ENCODE results near the gene ERBIN. TPM values are rescaled to one million over a fixed set of nuclear protein-coding genes. Genes with fewer than 3 reads are reported as not detected.

ERBIN gene
- total RNA-seq, 1 donor from 2014 or later = 38.0 TPM

DNA sequence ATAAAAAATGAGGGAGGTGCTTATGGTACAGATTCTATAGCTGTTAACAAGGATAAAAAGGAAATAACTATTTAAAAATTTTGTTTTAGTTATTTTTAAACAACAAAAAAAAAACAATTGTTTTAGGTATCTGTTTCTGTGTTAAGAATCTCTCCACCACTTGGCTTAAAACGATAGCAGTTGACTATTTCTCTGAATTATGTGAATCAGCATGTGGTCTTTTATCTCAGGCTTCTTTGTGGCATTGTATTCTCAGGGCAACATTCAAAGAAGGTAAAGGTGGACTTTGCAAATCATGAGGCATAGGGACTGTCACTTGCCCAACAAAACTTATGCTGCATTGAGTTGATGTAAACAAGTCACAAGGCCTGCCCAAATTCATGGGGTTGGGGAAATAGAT is 55.2 kb downstream of the ERBIN start:
- Histone ChIP-seq H3K27ac (replicated peaks) (no peak overlapping the region), H3K27me3 (ENCODE audit: low read depth) (no peaks in the 10 kb centered on the region), H3K4me1 (peaks cover 14% of the 10 kb centered on the region), H3K4me3 (no peak overlapping the region), H3K9me3 (replicated peaks) (no peaks in the 10 kb centered on the region), H3K36me3 (no peaks in the 10 kb centered on the region)
- no peak for DNase-seq
- intact Hi-C loops (cut with micrococcal nuclease) = no loop called here
- TF ChIP-seq, protein P1, sequence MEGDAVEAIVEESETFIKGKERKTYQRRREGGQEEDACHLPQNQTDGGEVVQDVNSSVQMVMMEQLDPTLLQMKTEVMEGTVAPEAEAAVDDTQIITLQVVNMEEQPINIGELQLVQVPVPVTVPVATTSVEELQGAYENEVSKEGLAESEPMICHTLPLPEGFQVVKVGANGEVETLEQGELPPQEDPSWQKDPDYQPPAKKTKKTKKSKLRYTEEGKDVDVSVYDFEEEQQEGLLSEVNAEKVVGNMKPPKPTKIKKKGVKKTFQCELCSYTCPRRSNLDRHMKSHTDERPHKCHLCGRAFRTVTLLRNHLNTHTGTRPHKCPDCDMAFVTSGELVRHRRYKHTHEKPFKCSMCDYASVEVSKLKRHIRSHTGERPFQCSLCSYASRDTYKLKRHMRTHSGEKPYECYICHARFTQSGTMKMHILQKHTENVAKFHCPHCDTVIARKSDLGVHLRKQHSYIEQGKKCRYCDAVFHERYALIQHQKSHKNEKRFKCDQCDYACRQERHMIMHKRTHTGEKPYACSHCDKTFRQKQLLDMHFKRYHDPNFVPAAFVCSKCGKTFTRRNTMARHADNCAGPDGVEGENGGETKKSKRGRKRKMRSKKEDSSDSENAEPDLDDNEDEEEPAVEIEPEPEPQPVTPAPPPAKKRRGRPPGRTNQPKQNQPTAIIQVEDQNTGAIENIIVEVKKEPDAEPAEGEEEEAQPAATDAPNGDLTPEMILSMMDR (IDR thresholded peaks at IDR 0.05; ENCODE audit: borderline replicate concordance) = no peak

DNA sequence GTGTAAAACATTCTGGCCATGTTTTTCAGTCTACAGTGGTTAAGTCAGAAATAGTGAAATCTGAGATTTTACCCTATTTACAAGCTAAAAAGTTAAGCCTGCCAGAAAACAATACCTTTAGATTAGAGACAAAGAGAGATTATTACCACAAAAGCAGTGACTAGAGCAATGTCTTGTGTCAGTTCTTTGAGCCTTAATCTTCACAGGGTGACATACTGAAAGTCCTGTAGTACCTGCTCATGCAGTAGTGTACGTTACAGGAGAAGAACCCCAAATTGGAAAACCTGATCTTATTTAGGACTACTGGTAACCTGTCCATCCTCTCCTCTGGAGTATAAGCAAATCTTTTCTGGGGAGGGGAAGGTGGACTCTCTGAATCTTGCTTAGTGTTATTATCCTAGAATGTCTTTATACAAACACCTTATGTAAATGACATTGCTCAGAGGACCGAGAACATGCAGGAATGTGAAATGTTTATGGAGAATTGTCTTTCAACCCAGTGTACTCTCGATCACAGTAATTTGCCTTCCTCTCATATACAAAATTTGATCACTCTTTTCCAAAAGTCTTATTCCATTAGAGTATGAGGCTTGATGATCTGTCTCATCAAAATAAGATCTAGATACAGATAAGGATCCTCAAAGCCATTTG is 55.7 kb downstream of the ERBIN start:
- H3K4me3 ChIP-seq = no peak overlapping the region
- H3K4me1 ChIP-seq = peaks cover 18% of the 10 kb centered on the region
- TF ChIP-seq, protein P1 (IDR thresholded peaks at IDR 0.05; ENCODE audit: borderline replicate concordance) = no peak
- DNase-seq = no peak
- H3K36me3 ChIP-seq = no peaks in the 10 kb centered on the region
- no peak overlapping the region for H3K27ac ChIP-seq (replicated peaks)
- intact Hi-C loops (cut with micrococcal nuclease) = no loop called here
- H3K27me3 ChIP-seq (ENCODE audit: low read depth) = no peaks in the 10 kb centered on the region
- no peaks in the 10 kb centered on the region for H3K9me3 ChIP-seq (replicated peaks)

DNA sequence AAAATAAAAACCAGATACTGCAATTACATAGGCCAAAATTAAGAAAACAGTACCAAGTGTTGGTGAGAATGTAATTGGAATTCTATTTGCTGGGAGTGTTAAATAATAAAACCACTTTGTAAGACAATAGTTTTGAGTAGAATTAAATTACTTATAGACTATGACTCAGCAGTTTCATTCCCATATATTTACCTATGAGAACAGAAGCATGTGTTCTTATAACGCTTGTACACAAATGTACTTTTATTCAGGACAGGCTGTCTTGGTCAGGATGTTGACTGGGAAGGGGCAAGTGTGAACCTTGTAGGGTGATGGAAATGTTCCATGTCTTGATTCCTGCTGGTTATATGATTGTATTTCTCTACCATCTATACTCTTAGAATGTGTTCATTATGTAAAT is 56.3 kb downstream of the ERBIN start:
- Histone ChIP-seq H3K27ac (replicated peaks) (no peak overlapping the region), H3K27me3 (ENCODE audit: low read depth) (no peaks in the 10 kb centered on the region), H3K4me3 (no peak overlapping the region), H3K9me3 (replicated peaks) (no peaks in the 10 kb centered on the region), H3K36me3 (no peaks in the 10 kb centered on the region), H3K4me1 (peaks cover 18% of the 10 kb centered on the region)
- intact Hi-C loops (cut with micrococcal nuclease) = no loop called here
- DNase-seq = no peak
- TF ChIP-seq, protein P1 (IDR thresholded peaks at IDR 0.05; ENCODE audit: borderline replicate concordance) = no peak

DNA sequence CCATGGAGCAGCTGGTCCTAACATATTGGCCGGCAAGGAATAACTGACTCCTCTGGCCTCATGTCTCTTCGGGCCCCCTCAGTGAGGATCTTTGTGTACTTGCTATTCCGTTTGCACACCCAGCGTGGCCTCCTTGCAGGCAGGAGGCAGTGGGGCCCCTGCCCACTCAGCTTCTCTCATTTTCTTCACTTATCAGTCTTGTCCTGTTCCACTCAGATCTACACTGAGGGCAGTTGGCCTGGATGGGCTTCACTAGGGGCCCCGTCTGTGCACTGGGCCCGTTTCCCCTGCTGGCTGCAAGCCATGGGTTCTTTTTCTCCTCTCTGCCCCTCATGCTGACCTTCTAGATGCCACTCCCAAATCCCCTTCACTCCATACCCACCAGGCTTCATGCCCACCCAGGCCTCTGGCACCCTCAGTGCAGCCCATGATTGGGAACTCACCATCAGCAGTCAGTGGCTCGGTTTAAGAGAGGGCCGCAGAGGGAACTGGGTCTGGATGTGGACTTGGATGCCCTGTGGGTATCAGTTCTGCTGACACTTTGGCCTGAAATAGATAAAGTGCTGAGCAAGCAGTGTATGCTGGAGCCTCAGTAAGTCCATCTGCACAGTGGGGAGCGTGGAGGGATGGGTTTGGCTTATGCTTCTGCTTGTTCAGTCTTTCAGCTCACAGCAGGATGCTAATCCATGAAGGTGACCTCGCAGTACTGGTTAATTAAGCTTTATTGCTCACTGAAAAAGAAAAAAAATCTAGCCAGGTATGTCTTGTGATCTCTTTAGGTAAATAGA is 57.9 kb downstream of the ERBIN start:
- Histone ChIP-seq H3K27ac (replicated peaks) (no peak overlapping the region), H3K4me1 (peaks cover 18% of the 10 kb centered on the region), H3K4me3 (no peak overlapping the region), H3K36me3 (no peaks in the 10 kb centered on the region), H3K9me3 (replicated peaks) (no peaks in the 10 kb centered on the region), H3K27me3 (ENCODE audit: low read depth) (no peaks in the 10 kb centered on the region)
- TF ChIP-seq, protein P1 (IDR thresholded peaks at IDR 0.05; ENCODE audit: borderline replicate concordance) = no peak
- DNase-seq = no peak
- intact Hi-C loops (cut with micrococcal nuclease) = no loop called here

DNA sequence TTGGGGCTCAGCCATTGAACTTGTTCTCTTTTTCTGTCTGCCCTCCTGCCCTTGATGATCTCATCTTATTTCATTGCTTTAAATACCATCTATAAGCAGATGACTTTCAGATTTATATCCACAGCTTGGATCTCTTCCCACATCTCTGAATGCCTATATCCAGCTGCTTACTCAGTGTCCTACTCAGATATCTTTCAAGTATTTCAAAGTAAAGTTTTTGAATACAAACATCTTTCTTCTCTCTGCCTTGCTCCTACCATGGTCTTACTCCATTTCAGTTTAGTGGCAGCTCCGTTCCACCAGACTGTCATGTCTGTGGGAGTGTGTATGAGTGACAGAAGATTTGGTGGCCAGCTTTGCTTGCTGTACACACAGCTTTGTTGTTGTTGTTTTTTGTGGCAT is 59.7 kb downstream of the ERBIN start:
- intact Hi-C loops (cut with micrococcal nuclease) = no loop called here
- Histone ChIP-seq H3K36me3 (no peaks in the 10 kb centered on the region), H3K9me3 (replicated peaks) (no peaks in the 10 kb centered on the region), H3K4me3 (no peak overlapping the region), H3K27me3 (ENCODE audit: low read depth) (no peaks in the 10 kb centered on the region), H3K27ac (replicated peaks) (no peak overlapping the region), H3K4me1 (peaks cover 18% of the 10 kb centered on the region)
- TF ChIP-seq, protein P1 (IDR thresholded peaks at IDR 0.05; ENCODE audit: borderline replicate concordance) = no peak
- DNase-seq = no peak

Measured in left ventricle myocardium inferior (tissue), 1 donor.